ENCODE measurements around the gene SSMEM1.

SSMEM1 gene

GRCh38 chr7:130208516-130208915 lies 856 bp downstream of the SSMEM1 start:
- Histone ChIP-seq H3K9ac (ENCODE audit: low read length) (no peak overlapping the region), H3K27me3 (replicated peaks; ENCODE audit: insufficient read depth, low read length) (no peaks in the 10 kb centered on the region), H4K20me1 (ENCODE audit: insufficient read depth, low read length) (no peaks in the 10 kb centered on the region), H2AFZ (ENCODE audit: low read length) (no peak overlapping the region), H3K79me2 (ENCODE audit: low read length) (peaks cover 17% of the 10 kb centered on the region), H3K4me2 (ENCODE audit: low read depth, low read length) (no peak overlapping the region), H3F3A (ENCODE audit: insufficient read depth, low read length) (no peaks in the 10 kb centered on the region), H3K4me1 (ENCODE audit: low read length) (no peaks in the 10 kb centered on the region), H3K9me3 (replicated peaks; ENCODE audit: insufficient read depth, low read length) (no peaks in the 10 kb centered on the region), H3K27ac (ENCODE audit: low read length) (no peak overlapping the region), H3K36me3 (replicated peaks; ENCODE audit: insufficient read depth, low read length) (0 out of 2 replicates have a peak, but pooled peaks cover 4% of the 10 kb centered on the region), H3K4me3 (ENCODE audit: low read length) (no peak overlapping the region), H3K9me2 (replicated peaks; ENCODE audit: insufficient read depth, low read length) (no peaks in the 10 kb centered on the region)
- TF ChIP-seq EZH2 (optimal IDR thresholded peaks at IDR 0.05; ENCODE audit: low read depth, low read length) (no peak), EZH2phosphoT487 (IDR thresholded peaks at IDR 0.05; ENCODE audit: low read length) (no peak)
- TF ChIP-seq, protein P1, sequence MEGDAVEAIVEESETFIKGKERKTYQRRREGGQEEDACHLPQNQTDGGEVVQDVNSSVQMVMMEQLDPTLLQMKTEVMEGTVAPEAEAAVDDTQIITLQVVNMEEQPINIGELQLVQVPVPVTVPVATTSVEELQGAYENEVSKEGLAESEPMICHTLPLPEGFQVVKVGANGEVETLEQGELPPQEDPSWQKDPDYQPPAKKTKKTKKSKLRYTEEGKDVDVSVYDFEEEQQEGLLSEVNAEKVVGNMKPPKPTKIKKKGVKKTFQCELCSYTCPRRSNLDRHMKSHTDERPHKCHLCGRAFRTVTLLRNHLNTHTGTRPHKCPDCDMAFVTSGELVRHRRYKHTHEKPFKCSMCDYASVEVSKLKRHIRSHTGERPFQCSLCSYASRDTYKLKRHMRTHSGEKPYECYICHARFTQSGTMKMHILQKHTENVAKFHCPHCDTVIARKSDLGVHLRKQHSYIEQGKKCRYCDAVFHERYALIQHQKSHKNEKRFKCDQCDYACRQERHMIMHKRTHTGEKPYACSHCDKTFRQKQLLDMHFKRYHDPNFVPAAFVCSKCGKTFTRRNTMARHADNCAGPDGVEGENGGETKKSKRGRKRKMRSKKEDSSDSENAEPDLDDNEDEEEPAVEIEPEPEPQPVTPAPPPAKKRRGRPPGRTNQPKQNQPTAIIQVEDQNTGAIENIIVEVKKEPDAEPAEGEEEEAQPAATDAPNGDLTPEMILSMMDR (IDR thresholded peaks at IDR 0.05; ENCODE audit: low read length): no peak
- DNase-seq: no peak

GRCh38 chr7:130210181-130210935 lies 2.7 kb downstream of the SSMEM1 start:
- H3K27ac ChIP-seq (ENCODE audit: low read length): no peak overlapping the region
- no peaks in the 10 kb centered on the region for H3K36me3 ChIP-seq (replicated peaks; ENCODE audit: insufficient read depth, low read length)
- no peaks in the 10 kb centered on the region for H3K9me2 ChIP-seq (replicated peaks; ENCODE audit: insufficient read depth, low read length)
- H3K9me3 ChIP-seq (replicated peaks; ENCODE audit: insufficient read depth, low read length): no peaks in the 10 kb centered on the region
- H3K79me2 ChIP-seq (ENCODE audit: low read length): no peaks in the 10 kb centered on the region
- H3K27me3 ChIP-seq (replicated peaks; ENCODE audit: insufficient read depth, low read length): no peaks in the 10 kb centered on the region
- DNase-seq: no peak
- no peak overlapping the region for H3K9ac ChIP-seq (ENCODE audit: low read length)
- H3K4me1 ChIP-seq (ENCODE audit: low read length): no peaks in the 10 kb centered on the region
- no peaks in the 10 kb centered on the region for H4K20me1 ChIP-seq (ENCODE audit: insufficient read depth, low read length)
- TF ChIP-seq EZH2 (optimal IDR thresholded peaks at IDR 0.05; ENCODE audit: low read depth, low read length) (no peak), EZH2phosphoT487 (IDR thresholded peaks at IDR 0.05; ENCODE audit: low read length) (no peak)
- TF ChIP-seq, protein P1 (IDR thresholded peaks at IDR 0.05; ENCODE audit: low read length): no peak
- H3K4me2 ChIP-seq (ENCODE audit: low read depth, low read length): no peak overlapping the region
- H2AFZ ChIP-seq (ENCODE audit: low read length): no peak overlapping the region
- H3K4me3 ChIP-seq (ENCODE audit: low read length): no peak overlapping the region
- no peaks in the 10 kb centered on the region for H3F3A ChIP-seq (ENCODE audit: insufficient read depth, low read length)

DNA sequence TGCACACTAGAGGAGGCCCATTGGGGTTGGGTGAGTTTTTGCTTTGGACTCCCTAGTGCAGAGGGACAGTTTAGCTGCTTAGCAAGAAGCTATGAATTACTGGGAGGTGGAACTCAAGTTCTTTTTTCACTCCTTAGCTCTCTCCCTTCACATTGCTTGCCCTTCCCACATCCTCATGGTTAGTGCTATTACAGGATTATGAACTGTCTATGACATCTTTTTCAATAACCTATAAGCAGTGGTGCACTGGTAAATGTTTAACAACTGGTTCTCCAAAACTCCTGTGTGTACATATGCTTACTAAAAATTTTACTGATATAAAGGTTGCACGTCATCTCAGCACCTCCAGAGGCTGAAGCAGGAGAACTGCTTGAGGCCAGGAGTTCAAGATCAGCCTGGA lies 6.2 kb downstream of the SSMEM1 start:
- Histone ChIP-seq H3K4me3 (ENCODE audit: low read length) (no peak overlapping the region), H3K9ac (ENCODE audit: low read length) (no peak overlapping the region), H3K4me2 (ENCODE audit: low read depth, low read length) (no peak overlapping the region), H3F3A (ENCODE audit: insufficient read depth, low read length) (no peaks in the 10 kb centered on the region), H2AFZ (ENCODE audit: low read length) (no peak overlapping the region), H3K27ac (ENCODE audit: low read length) (no peak overlapping the region), H3K9me2 (replicated peaks; ENCODE audit: insufficient read depth, low read length) (no peaks in the 10 kb centered on the region), H3K27me3 (replicated peaks; ENCODE audit: insufficient read depth, low read length) (no peaks in the 10 kb centered on the region), H3K79me2 (ENCODE audit: low read length) (no peaks in the 10 kb centered on the region), H3K4me1 (ENCODE audit: low read length) (no peaks in the 10 kb centered on the region), H4K20me1 (ENCODE audit: insufficient read depth, low read length) (no peaks in the 10 kb centered on the region), H3K36me3 (replicated peaks; ENCODE audit: insufficient read depth, low read length) (no peaks in the 10 kb centered on the region), H3K9me3 (replicated peaks; ENCODE audit: insufficient read depth, low read length) (no peaks in the 10 kb centered on the region)
- no peak for DNase-seq
- TF ChIP-seq EZH2phosphoT487 (IDR thresholded peaks at IDR 0.05; ENCODE audit: low read length): no peak
- TF ChIP-seq, protein P1 (IDR thresholded peaks at IDR 0.05; ENCODE audit: low read length): no peak
- TF ChIP-seq EZH2 (optimal IDR thresholded peaks at IDR 0.05; ENCODE audit: low read depth, low read length): no peak

Measured in MM.1S (cell line).